Left kidney (tissue), 2 donors: Measurements from ENCODE around the gene SLC4A5. TPM values are rescaled to one million over a fixed set of nuclear protein-coding genes. Genes with fewer than 3 reads are reported as not detected.
"Not testable (repeated sequence)": the region's sequence is repeated elsewhere in the genome, so short reads cannot be mapped to it uniquely, and the experiment has no call there.

Experiments used
- DNase-seq: peaks from one replicate; pipeline ENCODE4 v3.0.0-alpha.2; 2013
- polyA plus RNA-seq: library from polyadenylated mRNA; unstranded; fragments of 120-200 nt; gene quantifications from one replicate; pipeline ENCODE4 v1.2.1, GENCODE V29; 2013; ENCODE audit not compliant: insufficient read length

SLC4A5 gene
- polyA plus RNA-seq, 1 donor: 3.7 TPM

GRCh38 chr2:74198023-74198460 is 145.2 kb downstream of the SLC4A5 start:
- DNase-seq: no peak

- DNase-seq: no peak
Observed at GRCh38 chr2:74197049-74197448, 146.2 kb downstream of the SLC4A5 start.

DNA sequence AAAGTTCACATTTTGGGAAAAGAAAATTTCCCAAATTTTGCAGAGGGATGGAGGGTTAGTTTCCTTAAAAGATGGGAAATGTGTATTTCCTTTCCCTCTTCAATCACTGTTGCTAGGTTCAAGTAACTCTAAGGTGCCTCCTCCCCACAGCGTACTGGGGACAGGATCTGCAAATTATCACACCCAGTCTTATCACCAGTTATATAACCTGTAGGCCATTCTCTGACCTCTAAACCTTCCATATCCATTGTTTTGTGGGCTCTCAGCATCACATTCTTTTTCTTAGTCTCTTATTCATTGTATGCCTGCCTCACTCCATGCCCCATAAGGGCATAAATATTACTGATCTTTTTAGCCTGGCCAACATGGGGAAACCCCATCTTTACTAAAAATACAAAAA is 148.4 kb downstream of the SLC4A5 start:
- DNase-seq: no peak

DNA sequence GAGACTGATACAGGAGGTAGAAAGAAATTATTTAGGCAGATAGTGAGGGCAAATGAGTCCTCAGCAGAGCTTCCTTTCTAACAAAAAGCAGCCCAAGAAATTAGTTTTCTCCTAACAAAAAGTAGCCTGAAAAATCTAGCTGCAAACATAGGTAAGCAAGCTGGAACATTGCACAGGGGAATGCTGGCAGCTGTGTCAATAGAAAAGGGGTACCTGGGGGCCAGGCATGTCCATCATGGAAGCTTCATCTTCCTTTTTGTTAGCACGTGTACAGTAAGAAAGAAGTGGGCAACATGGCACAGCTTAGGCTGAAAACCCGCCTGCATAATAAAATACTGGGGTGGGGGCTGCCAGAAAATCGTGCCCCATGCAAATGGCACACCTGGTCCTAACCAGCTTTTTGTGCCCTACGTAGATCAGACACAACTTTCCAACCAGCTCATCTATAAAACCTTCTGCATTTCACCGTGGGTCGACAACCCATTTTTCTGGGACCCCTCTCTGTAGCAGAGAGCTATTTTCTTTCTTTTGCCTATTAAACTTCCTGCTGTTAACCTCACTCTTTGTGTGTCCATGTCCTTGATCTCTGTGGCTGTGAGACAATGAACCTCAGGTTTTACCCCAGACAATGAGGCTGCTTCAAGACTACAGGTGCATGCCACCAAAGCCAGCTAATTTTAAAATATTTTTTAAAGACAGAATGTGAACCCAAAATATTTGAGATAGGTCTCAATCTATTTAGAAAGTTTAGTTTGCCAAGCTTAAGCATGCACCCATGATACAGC is 151.4 kb downstream of the SLC4A5 start:
- no peak for DNase-seq

DNA sequence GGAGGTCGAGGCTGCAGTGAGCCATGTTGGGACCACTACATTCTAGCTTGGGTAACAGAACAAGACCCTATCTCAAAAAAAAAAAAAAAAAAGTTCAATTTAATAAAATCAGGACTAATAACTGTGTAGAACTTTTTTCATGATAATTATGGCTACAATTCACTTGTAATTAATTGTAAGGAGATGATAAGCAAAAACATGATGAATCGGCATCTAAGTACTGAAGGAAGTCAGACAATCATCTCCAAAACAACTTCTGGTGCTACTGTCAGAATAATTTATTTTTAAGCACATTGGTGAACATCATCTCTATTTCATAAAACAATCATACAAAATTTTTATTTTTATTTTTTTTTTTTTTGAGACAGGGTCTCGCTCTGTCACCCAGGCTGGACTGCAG is 154.5 kb downstream of the SLC4A5 start:
- DNase-seq: no peak

- no peak for DNase-seq
Observed at GRCh38 chr2:74188018-74188601, 155.1 kb downstream of the SLC4A5 start.

- not testable (repeated sequence) for DNase-seq
Observed at GRCh38 chr2:74186706-74187105, 156.5 kb downstream of the SLC4A5 start.

DNA sequence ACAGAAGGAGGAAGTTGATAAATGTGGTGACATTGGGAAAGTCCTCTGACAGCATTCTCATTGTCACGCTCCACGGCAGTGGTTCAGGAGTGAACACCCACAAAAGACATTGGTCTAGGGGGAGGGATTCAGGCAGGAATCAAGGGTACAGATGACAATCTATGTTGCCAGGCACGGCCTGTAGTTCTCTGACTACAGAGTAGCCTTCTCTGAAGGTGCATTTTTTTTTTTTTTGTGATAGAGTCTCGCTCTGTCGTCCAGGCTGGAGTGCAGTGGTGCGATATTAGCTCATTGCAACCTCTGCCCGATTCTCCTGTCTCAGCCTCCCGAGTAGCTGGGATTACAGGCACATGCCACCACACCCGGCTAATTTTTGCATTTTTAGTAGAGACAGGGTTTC is 157.2 kb downstream of the SLC4A5 start:
- no peak for DNase-seq

- DNase-seq: no peak
Observed at GRCh38 chr2:74183878-74184277, 159.3 kb downstream of the SLC4A5 start.

DNA sequence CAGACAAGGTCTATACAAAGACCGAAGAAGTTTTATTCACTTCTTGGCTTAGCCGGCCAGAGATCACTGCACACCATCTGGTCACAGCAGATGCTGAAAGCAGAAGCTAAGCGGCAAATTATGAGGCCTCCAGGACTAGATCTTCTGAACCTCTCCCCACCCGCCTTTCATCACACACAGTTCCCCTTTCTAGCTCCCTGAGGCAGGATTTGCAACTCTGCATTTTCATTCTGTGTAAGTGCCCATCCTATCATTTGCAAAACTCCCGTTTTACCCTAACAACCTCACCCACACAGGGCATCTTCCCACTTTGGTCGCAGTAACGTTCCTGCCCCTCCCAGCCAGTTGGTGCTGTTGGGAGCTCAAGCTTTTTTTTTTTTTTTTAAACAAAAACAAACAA is 161.5 kb downstream of the SLC4A5 start:
- no peak for DNase-seq

GRCh38 chr2:74179063-74179865 is 164.0 kb downstream of the SLC4A5 start:
- no peak for DNase-seq

DNA sequence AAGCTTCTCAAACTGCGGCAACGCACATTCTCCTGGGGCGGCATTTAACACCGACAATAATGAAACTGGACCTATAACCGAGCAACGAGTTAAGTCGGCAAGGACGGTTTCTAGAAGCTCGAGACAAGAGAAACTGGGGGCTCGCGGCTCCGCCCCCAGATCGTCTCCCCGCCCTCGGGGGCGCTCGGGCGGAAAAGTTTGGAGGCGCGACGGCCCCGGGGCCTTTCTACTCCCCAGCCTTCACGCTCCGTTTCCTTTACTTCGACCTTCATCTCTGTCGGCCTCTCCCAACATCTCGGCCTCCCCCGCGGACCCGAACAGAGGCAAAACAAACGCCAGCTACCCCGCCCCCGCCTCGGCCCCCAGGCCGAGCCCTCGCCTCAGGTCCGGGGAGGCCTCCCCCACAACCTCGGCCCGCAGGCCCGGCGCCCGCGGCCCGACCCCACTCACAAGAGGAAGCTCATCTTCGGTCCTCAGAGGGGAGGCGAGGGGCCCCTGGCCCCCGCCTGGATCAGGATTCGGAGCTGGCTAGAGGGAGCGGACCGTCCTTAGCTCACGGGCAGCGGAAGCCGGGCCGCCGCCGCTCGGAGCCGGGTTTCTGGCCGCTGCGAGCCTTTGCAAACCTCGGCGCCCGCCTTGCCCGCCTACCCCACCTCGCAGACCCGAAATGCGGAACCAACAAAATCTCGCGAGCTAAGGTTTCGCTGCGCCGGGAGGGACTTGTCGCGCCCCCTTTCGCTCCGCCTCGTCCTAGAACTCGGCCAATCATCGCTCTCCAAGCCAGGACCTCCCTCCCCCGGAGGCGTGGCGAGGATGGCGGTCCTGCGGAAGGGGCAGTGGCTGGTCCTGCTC is 164.8 kb downstream of the SLC4A5 start, which contains the start of gene MOB1A:
MOB1A (minus strand) TSS at position 669 of the 852 bp plus-strand sequence; CDS start at position 464, 205 bp downstream.
- DNase-seq: peak; percentile 99

- DNase-seq: no peak
Observed at GRCh38 chr2:74177696-74178095, 165.5 kb downstream of the SLC4A5 start.

GRCh38 chr2:74174909-74175308 is 168.3 kb downstream of the SLC4A5 start:
- no peak for DNase-seq

DNA sequence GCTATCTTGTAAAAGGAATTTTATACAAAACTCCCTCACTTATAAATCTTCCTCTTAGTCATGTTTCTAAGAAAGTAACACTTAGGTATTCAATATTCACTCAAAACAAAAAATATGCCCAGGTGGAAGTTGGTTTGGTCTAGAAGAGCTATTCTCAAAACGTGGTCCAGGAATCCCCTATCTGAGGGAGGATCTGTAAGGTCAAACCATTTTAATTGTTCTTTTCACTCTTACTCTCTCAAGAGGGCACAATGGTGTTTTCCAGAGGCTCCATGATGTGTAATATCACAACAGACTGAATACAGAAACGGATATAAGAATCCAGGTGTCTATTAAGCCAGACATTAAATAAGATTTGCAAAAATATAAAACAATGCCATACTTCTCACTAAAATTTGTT is 174.5 kb downstream of the SLC4A5 start:
- no peak for DNase-seq

Other genes starting within 250 kb of the SLC4A5 start
- 25.8 TPM for gene BOLA3, start 195.5 kb downstream of the SLC4A5 start, polyA plus RNA-seq
- gene MOB1A, start 164.5 kb downstream of the SLC4A5 start, polyA plus RNA-seq: 105 TPM
- gene MTHFD2, start 144.8 kb downstream of the SLC4A5 start, polyA plus RNA-seq: 31.7 TPM
- 142 TPM for gene DCTN1, start 36.9 kb upstream of the SLC4A5 start, polyA plus RNA-seq
- gene C2orf81, start 78.2 kb upstream of the SLC4A5 start, polyA plus RNA-seq: 5.5 TPM
- gene WDR54, start 78.3 kb upstream of the SLC4A5 start, polyA plus RNA-seq: 38.8 TPM
- 70.4 TPM for gene RTKN, start 98.5 kb upstream of the SLC4A5 start, polyA plus RNA-seq
- gene INO80B, start 111.7 kb upstream of the SLC4A5 start, polyA plus RNA-seq: 26.9 TPM
- gene WBP1, start 115.0 kb upstream of the SLC4A5 start, polyA plus RNA-seq: 94.7 TPM
- 57.0 TPM for gene MOGS, start 122.0 kb upstream of the SLC4A5 start, polyA plus RNA-seq
- 37.7 TPM for gene MRPL53, start 129.3 kb upstream of the SLC4A5 start, polyA plus RNA-seq
- 15.8 TPM for gene CCDC142, start 139.6 kb upstream of the SLC4A5 start, polyA plus RNA-seq
- 31.5 TPM for gene TTC31, start 139.7 kb upstream of the SLC4A5 start, polyA plus RNA-seq
- 3.1 TPM for gene LBX2, start 156.2 kb upstream of the SLC4A5 start, polyA plus RNA-seq
- gene PCGF1, start 164.3 kb upstream of the SLC4A5 start, polyA plus RNA-seq: 29.5 TPM
- 0.07 TPM for gene TLX2, start 171.0 kb upstream of the SLC4A5 start, polyA plus RNA-seq
- gene DQX1, start 182.8 kb upstream of the SLC4A5 start, polyA plus RNA-seq: 0.40 TPM
- gene AUP1, start 186.3 kb upstream of the SLC4A5 start, polyA plus RNA-seq: 96.8 TPM
- 29.8 TPM for gene HTRA2, start 186.5 kb upstream of the SLC4A5 start, polyA plus RNA-seq
- gene LOXL3, start 210.5 kb upstream of the SLC4A5 start, polyA plus RNA-seq: 10.8 TPM
- 7.4 TPM for gene DOK1, start 211.3 kb upstream of the SLC4A5 start, polyA plus RNA-seq